Fibroblast of the conjunctiva (primary cell): ENCODE results near the gene KRTAP10-5.
"Not testable (repeated sequence)": the region's sequence is repeated elsewhere in the genome, so short reads cannot be mapped to it uniquely, and the experiment has no call there.

Experiments
- DNase-seq: peaks from one replicate; pipeline ENCODE4 v3.0.0-alpha.2; 2010; ENCODE audit warnings: low read depth

Gene KRTAP10-5

DNA sequence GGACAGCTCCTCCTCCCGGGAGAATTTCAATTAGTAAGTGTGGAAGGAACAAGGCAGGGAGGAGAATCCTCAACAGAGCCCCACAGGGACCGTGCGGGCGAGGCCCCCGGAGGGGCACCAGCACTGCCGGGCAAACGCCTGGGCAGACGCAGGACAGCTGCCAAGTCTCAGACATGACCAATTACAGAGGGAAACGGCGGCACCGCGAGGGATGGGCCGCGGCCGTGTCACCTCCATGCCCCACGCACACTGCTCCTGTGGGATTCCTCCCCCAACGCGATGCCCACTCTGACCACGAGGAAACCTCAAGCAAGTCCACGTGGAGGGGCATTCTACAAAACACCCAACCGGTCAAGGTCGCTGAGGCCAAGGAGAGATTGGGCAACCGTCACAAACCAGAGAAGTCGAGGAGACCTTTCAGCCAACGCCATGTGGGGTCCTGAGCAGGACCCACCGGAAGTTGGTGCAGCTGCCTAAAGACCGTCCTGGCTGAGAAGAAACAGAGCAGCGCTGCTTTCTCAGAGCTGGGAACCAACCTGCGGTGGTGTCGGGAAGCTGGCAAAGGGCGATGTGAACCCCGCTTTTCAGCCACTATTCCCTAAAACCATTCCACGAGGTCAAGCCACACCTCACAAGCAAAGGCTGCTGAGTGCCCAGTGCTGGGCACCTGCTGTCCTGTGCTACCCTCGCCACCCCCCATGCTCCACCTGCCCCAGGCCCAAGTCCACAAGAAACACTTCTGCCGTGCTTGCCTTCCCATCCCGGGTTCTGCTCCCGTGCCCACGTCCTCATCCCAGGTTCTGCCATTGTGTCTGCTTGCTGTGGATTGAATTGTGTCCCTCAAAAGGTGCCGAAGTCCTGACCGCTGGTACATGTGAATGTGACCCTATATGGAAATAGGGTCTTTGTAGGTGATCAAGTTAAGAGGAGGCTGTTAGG is 8.3 kb downstream of the KRTAP10-5 start:
- DNase-seq: no peak

DNA sequence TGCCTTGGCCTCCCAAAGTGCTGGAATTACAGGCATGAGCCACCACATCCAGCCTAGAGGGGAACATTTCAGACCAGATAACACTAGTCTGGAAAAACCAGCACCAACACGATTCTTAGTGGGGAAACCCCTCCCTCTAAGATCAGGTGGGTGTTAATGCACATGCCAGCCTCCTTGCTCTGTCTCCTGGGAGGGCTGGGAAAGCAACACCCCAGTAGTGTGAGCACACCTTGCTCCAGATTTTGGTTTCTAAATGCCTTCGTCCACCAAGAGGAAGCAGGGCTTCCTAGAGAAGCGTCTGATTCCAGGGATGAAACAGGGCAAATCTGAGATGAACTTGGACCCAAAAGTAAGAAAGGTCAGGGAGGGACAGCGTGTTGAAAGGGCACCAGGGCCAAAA is 9.1 kb downstream of the KRTAP10-5 start:
- no peak for DNase-seq

DNA sequence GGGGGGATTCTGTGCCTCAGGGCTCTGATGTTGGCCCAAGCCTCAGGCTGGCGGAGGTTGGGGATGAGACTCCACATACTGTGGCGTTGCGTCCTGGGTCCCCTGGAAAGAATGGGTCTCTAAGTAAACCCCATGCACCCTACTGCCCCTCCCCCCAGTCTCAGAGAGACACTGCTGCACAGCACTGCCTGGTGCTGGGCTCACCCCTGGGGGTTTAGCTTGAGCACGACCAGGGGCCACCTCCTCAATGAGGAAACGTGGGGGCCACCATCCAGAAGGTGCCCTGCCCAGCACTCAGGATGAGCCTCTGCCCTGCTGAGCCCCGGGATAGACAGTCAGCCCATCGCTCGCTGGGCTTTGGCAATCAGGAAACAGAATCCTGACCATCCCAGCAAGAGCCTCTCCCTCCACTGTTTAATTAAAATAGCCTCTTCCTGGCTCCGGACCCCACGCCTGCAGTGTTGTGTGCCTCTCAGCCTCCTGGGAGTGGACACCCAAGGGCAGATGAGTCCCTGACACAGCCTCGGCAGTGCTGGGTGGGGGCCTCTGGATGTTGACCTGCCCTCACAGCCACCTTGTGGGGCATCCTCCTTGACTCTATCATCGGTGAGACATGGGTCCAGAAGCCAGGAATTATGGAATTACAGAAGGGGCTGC is 10.4 kb downstream of the KRTAP10-5 start:
- no peak for DNase-seq

DNA sequence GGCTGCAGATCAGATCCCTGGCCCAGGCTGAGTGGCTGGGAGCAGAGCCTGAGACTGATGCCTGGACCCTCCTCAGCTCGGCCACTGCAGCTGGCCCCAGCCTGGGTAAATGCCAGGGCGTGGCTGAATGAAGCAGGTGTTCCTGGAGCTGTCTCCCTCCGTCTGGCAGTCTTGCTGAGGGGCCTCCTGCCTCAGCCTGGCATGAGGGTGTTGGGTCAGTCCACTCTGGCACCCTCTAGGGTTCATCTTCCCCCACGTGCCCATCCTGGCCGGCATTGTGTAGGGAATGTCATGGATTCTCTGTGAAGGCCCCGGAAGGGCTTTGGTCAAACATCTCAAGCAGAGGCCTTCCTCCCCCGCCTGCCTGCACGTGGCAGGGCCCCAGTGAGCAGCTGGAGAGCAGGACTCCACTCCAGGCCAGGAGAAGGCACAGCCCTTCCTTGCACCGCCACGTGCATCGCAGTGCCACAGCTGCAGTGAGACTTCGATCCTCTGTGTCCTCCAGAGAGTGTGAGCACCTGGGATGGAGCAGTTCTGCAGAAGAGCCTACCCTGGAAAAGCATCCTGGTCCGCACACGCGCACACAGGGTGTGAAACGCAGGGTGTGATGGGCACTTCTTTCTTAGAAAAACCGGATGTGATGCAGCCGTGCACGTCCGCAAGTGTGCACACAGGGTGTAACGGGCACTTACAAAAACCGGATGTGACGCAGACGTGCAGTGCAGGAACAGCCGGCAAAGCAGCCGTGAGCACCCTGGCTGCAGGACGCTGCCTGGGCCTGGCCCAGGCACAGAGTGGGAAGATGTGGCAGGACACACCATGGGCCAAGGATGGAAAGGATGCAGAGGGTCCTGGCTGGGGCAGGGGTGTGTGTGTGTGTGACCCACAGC is 11.5 kb downstream of the KRTAP10-5 start:
- no peak for DNase-seq

GRCh38 chr21:44568261-44568660 is 12.1 kb downstream of the KRTAP10-5 start:
- no peak for DNase-seq

GRCh38 chr21:44567481-44568171 is 12.8 kb downstream of the KRTAP10-5 start:
- DNase-seq: no peak

DNA sequence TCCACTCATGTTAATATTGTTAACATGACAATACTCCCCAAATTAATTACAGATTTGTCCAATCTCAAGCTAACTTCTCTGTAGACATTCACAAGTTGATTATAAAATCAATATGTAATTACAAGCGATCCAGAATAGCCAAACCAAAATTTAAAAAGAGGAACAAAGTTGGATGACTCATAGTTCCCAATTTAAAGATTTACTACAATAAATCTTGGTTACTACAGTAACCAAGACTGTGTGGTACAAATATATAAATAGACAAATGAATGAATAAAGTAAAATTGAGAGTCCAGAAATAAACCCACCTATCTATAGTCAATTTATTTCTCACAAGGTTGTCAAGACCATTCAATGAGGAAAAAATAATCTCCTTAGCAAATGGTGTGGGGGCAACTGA is 14.0 kb downstream of the KRTAP10-5 start:
- DNase-seq: no peak

DNA sequence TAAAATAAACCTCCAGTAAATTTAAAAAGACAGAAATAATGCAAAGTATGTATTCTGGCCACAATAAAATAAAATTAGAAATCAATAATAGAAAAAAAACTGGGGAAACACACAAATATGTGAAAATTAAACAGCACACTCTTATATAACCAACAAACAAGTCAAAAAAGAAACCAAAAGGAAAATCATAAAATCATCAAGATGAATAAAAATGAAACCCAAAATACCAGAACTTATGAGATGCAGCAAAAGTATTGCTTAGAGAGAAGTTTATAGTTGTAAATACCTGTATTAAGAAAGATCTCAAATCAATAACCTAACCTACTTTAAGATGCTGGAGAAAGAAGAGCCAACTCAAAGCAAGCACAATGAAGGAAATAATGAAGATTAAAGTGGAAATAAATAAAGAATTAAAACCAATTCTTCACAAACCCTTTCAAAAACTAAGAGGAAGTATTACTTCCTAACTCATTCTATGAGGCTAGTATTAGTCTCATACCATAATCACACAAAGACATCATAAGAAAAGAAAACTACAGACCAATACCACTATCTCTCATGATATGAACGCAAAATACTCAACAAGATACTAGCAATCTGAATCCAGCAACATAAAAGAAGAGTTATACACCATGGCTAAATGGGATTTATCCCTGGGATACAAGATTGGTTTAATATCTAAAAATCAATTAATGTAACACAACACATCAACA is 15.4 kb downstream of the KRTAP10-5 start:
- DNase-seq: no peak

- DNase-seq: no peak
Measured at GRCh38 chr21:44564099-44564498, 16.3 kb downstream of the KRTAP10-5 start.

- no peak for DNase-seq
Measured at GRCh38 chr21:44558695-44559094, 21.7 kb downstream of the KRTAP10-5 start, which contains the start of gene KRTAP10-3. Gene KRTAP10-3, minus strand, starts transcription at chr21:44558795. Its CDS starts 80 bp downstream, at chr21:44558715.

DNA sequence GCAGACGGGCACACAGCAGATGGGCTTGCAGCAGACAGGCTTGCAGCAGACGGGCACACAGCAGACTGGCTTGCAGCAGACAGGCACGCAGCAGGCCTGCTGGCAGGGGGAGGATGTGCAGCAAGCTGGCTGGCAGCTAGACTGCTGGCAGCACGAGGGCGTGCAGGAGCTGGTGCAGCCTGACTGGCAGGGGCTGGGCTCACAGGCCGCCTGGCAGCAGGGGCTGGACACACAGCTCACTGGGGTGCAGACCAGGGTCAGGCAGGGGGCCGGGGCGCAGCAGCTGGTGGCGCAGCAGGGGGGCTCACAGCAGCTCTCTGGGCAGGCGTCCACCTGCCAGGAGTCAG is 22.1 kb downstream of the KRTAP10-5 start:
- DNase-seq: not testable (repeated sequence)

- DNase-seq: no peak
Measured at GRCh38 chr21:44557491-44558328, 22.7 kb downstream of the KRTAP10-5 start.

GRCh38 chr21:44556879-44557278 is 23.5 kb downstream of the KRTAP10-5 start:
- DNase-seq: no peak

GRCh38 chr21:44555200-44555875 is 25.1 kb downstream of the KRTAP10-5 start:
- DNase-seq: no peak

- DNase-seq: no peak
Measured at GRCh38 chr21:44552681-44553080, 27.7 kb downstream of the KRTAP10-5 start.

DNA sequence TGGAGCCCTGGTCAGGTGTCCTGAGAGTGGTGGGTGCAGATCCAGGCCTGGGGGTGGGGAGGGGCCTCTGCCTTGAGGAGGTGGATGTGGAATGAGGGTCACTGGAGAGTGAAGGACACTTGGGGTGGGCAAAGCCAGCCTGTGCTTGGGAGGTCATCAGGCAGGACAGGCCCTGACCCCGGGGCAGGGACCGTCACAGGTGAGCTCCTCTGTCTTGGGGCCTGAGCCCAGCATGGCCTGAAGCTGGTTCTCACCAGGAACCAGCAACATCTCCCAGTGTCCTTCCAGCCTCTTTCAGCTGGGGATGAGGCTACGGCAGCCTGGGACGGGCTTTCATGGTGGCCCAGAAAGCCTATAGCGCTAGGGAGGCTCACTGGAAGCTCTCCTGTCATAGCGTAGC is 28.3 kb downstream of the KRTAP10-5 start:
- no peak for DNase-seq

DNA sequence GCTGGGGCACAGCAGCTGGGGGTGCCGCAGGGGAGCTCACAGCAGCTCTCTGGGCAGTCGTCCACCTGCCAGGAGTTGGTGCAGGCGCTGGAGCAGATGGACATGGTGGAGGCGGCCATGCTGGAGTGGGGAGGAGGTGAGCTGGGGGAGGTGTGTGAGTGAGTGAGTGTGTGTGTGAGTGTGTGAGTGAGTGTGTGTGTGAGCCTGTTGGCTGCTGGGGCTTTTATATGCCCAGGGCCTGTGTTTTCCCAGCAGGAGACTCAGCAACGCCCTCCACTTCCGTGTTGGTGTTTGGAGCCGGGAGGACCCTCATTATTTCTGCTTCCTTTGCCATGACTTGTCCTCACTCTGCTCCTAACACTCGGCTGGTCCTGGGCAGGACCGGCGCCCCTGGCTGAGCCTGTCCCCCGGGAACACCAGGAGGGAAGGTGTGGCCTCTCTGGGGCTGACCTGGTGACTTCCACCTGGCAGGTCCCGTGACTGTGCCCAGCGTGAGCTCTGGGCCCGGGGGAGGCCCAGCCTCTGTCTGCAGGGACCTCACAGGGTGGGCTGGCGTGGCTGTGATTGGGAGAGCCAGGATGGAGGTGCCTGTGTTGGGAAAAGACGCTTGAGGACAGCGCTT is 29.0 kb downstream of the KRTAP10-5 start, which contains the start of gene KRTAP10-2:
Gene KRTAP10-2 (minus strand): TSS at position 166 of the 622 bp plus-strand sequence. CDS start 47 bp downstream, at position 119.
- no peak for DNase-seq

- DNase-seq: no peak
Measured at GRCh38 chr21:44550807-44551206, 29.6 kb downstream of the KRTAP10-5 start.

- DNase-seq: not testable (repeated sequence)
Measured at GRCh38 chr21:44550285-44550684, 30.1 kb downstream of the KRTAP10-5 start.
